Activated T-cell treated with anti-CD3 and anti-CD28 coated beads for 1 hour (primary cell): ENCODE data around the gene LARP4B.

Experiments
- DNase-seq: peaks from one replicate; pipeline ENCODE4 v3.0.0-alpha.2; 2020; ENCODE audit warnings: low read depth

Gene LARP4B

GRCh38 chr10:923844-924523, 7.5 kb downstream of the LARP4B start:
- DNase-seq: no peak

DNA sequence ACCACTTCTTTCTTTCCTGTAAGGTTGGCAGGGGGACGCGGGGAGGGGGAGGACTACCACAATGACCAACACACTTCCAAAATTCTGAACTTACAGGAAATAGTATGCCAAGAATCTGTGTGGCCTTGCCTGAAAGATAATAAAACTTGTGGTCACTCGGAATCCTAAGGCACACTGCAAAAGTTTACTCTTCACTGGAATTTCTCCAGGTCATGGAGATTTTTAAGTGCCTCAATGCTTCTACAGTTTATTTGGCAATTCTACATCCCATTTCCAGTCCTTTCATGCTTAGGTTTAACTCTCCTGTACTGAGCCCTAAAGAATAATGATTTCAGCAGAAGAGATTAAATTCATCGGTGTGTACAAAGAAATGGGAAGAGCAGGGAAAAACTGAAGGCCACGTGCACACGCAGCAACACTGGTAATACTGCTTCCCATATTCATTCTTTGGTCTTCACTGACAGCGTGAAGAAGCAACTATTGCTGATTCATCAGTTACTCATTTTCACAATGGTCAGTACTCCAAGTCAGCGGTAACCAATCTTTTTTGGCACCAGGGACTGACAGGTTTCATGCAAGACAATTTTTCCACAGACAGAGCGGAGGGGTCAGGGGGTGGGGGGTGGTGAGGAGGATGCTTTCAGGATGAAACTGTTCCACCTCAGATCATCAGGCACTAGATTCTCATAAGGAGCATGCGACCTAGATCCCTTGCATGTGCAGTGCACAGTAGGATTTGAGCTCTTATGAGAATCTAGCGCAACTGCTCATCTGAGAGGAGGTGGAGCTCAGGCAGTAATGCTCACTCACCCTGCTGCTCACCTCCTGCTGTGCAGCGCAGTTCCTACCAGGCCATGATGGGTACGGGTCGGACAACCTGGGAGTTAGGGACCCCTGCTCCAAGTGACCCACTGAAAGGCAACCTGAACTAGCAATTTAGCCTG, 9.8 kb downstream of the LARP4B start:
- DNase-seq: no peak

DNA sequence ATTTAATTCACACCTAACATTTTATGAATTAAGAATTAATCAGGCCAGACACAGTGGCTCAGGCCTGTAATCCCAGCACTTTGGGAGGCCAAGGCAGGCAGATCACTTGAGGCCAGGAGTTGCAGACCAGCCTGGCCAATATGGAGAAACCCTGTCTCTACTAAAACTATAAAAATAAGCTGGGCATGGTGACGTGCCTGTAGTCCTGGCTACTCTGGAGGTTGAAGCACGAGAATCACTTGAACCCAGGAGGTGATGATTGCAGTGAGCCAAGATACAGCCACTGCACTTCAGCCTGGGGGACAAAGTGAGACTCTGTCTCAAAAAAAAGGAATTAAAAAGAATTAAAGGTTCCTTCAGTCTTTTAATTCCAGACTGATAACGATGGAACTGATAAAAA, 11.1 kb downstream of the LARP4B start:
- no peak for DNase-seq

GRCh38 chr10:919481-919880, 12.0 kb downstream of the LARP4B start:
- no peak for DNase-seq

GRCh38 chr10:917999-918398, 13.5 kb downstream of the LARP4B start:
- no peak for DNase-seq

DNA sequence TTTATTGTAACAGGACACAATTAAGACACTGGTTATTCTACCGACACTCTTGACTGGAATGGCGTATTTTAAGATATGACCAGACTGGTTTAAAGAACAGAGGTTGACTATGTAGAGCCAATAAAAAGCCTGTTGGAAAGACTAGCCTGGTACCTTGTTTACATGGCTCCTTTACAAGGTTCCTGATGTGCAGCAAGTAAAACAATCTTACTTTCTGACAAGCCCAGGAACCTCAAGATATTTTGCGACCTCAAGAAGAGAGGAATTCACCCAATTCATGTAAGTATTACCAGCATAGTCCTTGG, 14.1 kb downstream of the LARP4B start:
- no peak for DNase-seq

- DNase-seq: no peak
Measured at GRCh38 chr10:916716-917415, 14.6 kb downstream of the LARP4B start.

DNA sequence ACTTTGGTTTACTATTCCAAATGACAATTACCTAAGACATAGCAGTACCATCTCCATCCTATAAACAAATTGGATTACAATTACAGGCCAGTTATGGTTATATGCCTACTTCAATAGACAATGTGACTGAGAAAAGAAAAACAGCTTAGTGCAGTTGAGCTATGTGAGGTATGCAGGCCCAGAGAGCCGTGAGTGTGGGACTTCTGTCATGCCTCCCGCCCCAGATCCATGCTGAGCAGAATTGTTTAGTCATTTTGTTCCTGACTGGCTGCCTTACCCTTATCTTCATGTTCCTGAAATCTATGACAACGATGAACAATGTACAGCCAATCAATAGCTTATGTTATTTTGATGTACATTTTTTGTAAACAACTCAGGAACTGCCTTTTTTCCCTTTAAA, 21.7 kb downstream of the LARP4B start:
- no peak for DNase-seq

- no peak for DNase-seq
Measured at GRCh38 chr10:905972-906371, 25.5 kb downstream of the LARP4B start.

DNA sequence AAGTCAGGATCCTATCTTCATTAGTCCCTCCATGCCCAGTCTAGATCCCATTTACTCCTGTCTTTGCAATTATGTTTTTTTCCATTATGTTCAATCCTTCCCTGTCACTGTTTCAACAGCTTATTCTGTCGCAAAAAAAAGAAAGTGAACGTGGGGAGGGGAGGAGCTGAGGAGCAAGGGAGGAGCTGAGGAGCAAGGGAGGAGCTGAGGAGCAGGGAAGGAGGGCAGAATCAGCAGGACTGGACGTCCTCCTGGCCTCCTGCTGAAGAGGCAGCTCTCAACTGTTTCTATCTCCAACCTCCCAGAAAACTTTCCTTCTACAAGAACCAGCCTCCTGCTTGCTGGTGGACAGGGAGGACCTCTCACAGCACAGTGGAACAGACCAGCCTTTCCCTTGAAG, 26.0 kb downstream of the LARP4B start:
- no peak for DNase-seq

- DNase-seq: no peak
Measured at GRCh38 chr10:904403-904802, 27.1 kb downstream of the LARP4B start.

GRCh38 chr10:898141-898540, 33.4 kb downstream of the LARP4B start:
- no peak for DNase-seq

DNA sequence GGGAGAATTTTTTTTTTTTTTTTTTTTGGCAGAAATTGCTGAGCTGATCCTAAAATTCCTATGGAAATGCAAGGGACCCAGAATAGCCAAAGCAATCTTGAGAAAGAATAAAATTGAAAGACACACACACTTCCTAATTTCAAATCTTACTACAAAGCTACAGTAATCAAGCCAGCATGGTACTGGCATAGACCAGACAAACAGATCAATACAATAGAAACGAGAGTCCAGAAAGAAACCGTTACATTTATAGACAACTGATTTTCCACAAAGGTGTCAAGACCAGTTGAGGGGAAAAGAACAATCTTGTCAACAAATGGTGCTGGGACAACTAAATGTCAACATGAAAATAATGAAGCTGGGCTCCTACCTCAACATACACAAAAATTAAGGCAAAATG, 34.5 kb downstream of the LARP4B start:
- no peak for DNase-seq

DNA sequence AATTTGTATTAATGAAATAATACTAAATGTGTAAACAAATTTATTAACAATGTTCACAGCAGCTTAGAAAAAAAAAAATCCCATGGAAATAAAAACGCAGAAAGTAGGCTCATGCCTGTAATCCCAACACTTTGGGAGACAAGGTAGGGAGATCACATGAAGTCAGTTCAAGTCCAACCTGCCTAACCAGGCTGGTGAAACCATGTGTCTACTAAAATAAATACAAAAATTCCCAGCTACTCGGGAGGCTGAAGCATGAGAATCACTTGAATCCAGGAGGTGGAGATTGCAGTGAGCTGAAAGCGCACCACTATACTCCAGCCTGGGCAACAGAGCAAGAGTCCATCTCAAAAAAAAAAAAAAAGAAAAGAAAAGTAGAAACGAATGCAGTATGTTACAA, 36.2 kb downstream of the LARP4B start:
- no peak for DNase-seq

- no peak for DNase-seq
Measured at GRCh38 chr10:878895-879294, 52.6 kb downstream of the LARP4B start.

- DNase-seq: no peak
Measured at GRCh38 chr10:878333-878759, 53.2 kb downstream of the LARP4B start.

- DNase-seq: no peak
Measured at GRCh38 chr10:876438-876837, 55.1 kb downstream of the LARP4B start.

DNA sequence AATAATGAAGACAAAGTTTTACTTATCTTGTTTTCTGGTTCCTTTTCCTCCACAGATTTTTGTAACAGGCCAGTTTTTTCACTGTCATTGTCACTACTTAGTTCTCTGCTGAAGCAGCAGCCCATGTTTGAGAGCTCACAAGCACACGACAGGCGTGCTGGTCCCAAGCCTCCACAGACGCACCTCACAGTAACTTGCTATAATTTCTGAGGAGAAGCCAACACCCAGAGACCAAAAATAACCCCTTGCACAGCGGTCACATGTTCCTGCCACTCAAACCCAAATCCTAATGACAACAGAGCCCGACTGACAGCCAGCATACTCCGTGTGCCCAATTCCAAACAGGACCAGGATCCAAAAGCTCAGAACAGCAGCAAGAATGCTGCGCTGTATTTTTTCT, 58.5 kb downstream of the LARP4B start:
- DNase-seq: no peak

- DNase-seq: no peak
Measured at GRCh38 chr10:871951-872403, 59.5 kb downstream of the LARP4B start.

- no peak for DNase-seq
Measured at GRCh38 chr10:870564-871166, 60.8 kb downstream of the LARP4B start.

DNA sequence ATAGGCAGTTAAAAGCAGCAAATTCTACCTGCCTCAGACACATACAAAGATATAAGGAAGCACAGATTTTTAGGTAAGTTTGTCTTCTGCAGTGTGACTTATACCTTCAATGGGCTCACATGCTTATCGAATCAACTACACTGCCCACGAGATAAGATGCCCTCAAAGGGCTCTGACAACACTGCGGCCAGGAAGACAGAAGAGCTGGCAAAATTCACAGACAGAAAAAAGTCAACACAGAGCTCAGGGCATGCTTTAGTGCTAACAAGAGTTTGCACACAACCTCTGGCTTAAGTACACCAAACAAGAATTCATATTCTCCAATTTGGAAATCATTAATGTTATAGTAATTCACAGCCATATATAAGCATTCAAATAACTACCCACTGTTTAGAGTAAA, 62.3 kb downstream of the LARP4B start:
- no peak for DNase-seq

DNA sequence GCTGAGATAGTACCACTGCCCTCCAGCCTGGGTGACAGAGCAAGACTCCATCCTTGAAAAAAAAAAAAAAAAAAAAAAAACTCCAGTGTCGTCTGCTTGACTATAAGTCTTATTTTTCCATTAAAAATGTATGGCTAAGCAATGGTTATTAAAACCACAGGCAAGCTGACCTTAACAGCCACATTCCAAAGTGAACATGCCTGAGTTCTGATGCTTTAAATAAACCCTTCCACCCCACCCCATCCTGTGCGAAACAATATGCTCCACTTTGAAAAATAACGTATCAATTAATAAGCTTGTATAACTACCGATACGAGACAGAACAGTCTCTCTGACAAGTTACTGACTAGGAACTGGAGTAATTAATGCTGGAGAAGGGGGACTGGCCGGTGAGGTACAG, 63.7 kb downstream of the LARP4B start:
- no peak for DNase-seq

- DNase-seq: no peak
Measured at GRCh38 chr10:866577-866941, 64.9 kb downstream of the LARP4B start.
